Astrocyte (in vitro differentiated cells and primary cell): Measurements from ENCODE around the gene CNKSR3. TPM values are rescaled to one million over a fixed set of nuclear protein-coding genes. Genes with fewer than 3 reads are reported as not detected.

Experiments
- DNase-seq: peaks from one replicate; pipeline ENCODE4 v3.0.0-alpha.2; 2010; ENCODE audit warnings: low read depth
- FAIRE-seq: peaks from 2 replicates; lab custom pipeline; 2011; peaks lifted over from hg19 to GRCh38; lab: Jason Lieb, UNC
- H2AFZ ChIP-seq: 2 replicates; pipeline ENCODE4 v1.6.0; 2012; ENCODE audit warnings: low read depth, low read length, inconsistent platforms
- H3K27ac ChIP-seq: 2 replicates; pipeline ENCODE4 v1.5.1; 2011; ENCODE audit warnings: low read depth, low read length, inconsistent platforms
- H3K27me3 ChIP-seq: 2 replicates; pipeline ENCODE4 v1.6.0; 2011; ENCODE audit warnings: low read length, inconsistent platforms; ENCODE audit not compliant: insufficient read depth
- H3K36me3 ChIP-seq: 2 replicates; pipeline ENCODE4 v1.5.1; 2011; ENCODE audit warnings: low read length, inconsistent platforms; ENCODE audit not compliant: insufficient read depth
- H3K4me1 ChIP-seq: 2 replicates; pipeline ENCODE4 v1.5.1; 2011; ENCODE audit warnings: low read length, inconsistent platforms; ENCODE audit not compliant: insufficient read depth
- H3K4me2 ChIP-seq: 2 replicates; pipeline ENCODE4 v1.6.0; 2012; ENCODE audit warnings: low read length, inconsistent platforms
- H3K4me3 ChIP-seq: 2 replicates; pipeline ENCODE4 v1.5.1; 2011; ENCODE audit warnings: low read depth, mild to moderate bottlenecking, low read length, inconsistent platforms; ENCODE audit not compliant: insufficient read depth
- H3K79me2 ChIP-seq: 2 replicates; pipeline ENCODE4 v1.6.0; 2012; ENCODE audit warnings: mild to moderate bottlenecking, low read length, inconsistent platforms; ENCODE audit not compliant: insufficient read depth
- H3K9ac ChIP-seq: 2 replicates; pipeline ENCODE4 v1.6.0; 2012; ENCODE audit warnings: mild to moderate bottlenecking, low read length, inconsistent platforms
- H3K9me3 ChIP-seq: 2 replicates; pipeline ENCODE4 v1.5.1; 2012; ENCODE audit warnings: low read depth, mild to moderate bottlenecking, low read length, inconsistent platforms; ENCODE audit not compliant: insufficient read depth
- H4K20me1 ChIP-seq: 2 replicates; pipeline ENCODE4 v1.6.0; 2012; ENCODE audit warnings: low read length, inconsistent platforms; ENCODE audit not compliant: insufficient read depth
- H3K27ac Mint-ChIP-seq: one replicate; pipeline ENCODE4 v1.8.0; 2021; ENCODE audit warnings: mild to moderate bottlenecking, mixed read lengths; ENCODE audit not compliant: unreplicated experiment
- H3K27me3 Mint-ChIP-seq: one replicate; pipeline ENCODE4 v1.8.0; 2021; ENCODE audit warnings: low read depth, mixed read lengths; ENCODE audit not compliant: unreplicated experiment
- H3K36me3 Mint-ChIP-seq: one replicate; pipeline ENCODE4 v1.8.0; 2021; ENCODE audit warnings: low read depth, mixed read lengths; ENCODE audit not compliant: unreplicated experiment
- H3K4me1 Mint-ChIP-seq: one replicate; pipeline ENCODE4 v1.8.0; 2021; ENCODE audit warnings: low read depth, mixed read lengths; ENCODE audit not compliant: unreplicated experiment
- H3K4me3 Mint-ChIP-seq: one replicate; pipeline ENCODE4 v1.8.0; 2021; ENCODE audit warnings: mild to moderate bottlenecking, moderate library complexity, mixed read lengths; ENCODE audit not compliant: unreplicated experiment
- H3K9me3 Mint-ChIP-seq: one replicate; pipeline ENCODE4 v1.8.0; 2021; ENCODE audit warnings: mild to moderate bottlenecking, mixed read lengths; ENCODE audit not compliant: unreplicated experiment
- EZH2 ChIP-seq: IDR thresholded peaks from 2 replicates; pipeline ENCODE4 v1.6.1; 2012; ENCODE audit warnings: mild to moderate bottlenecking, low read length, inconsistent platforms; ENCODE audit not compliant: insufficient read depth
- total RNA-seq: library from RNA; stranded (reverse); gene quantifications from 2 replicates; pipeline ENCODE4 v1.2.1, GENCODE V29; 2021
- TF ChIP-seq, protein P1 (sequence below): IDR thresholded peaks from 2 replicates; pipeline ENCODE4 v1.5.1; 2011; ENCODE audit warnings: low read depth, mild to moderate bottlenecking, inconsistent platforms, low read length, moderate library complexity; ENCODE audit not compliant: insufficient read depth

CNKSR3 gene
- total RNA-seq, 1 donor from 2014 or later, result 11.1 TPM

DNA sequence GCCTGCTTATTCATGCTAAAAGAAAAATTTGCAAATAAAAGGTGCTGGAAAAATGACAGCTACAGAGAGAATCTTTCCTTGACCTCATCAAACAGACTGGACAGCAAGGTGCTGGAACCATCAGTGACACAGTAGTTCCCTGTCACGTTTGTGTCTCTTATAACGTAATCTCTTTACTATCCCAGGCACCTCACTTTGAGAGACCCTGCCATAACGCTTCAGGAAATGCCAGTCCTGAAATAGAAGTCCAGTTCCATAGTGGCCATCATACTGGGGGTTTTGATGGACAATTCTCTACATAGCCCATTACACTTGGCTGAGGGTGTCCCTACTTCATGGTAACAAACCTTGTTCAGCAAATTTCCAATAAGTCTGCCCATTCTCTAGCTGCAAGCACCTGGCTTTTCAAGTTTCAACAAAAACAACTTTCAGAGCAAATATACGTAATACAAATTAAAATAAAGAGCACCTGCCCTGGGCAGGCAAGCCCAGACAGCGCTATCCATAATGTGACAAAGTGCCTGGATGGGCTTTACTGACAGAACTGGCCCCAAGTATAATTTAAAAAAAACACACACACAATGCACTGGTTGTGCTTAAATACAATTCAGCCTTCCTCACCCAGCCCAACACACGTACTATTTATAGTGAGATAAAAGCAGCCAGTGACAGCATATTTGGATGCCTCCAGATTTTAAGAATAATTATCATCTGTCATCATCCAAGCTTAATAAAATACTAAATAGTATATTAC is 38.7 kb downstream of the CNKSR3 start:
- H3K27me3 ChIP-seq, result no peaks in the 10 kb centered on the region
- DNase-seq (no peak), FAIRE-seq (no peak)
- no peak overlapping the region for H2AFZ ChIP-seq
- H3K4me3 Mint-ChIP-seq, result no peak overlapping the region
- H3K27ac Mint-ChIP-seq, result no peak overlapping the region
- H3K4me2 ChIP-seq, result no peak overlapping the region
- H3K36me3 ChIP-seq, result no peaks in the 10 kb centered on the region
- H3K4me1 Mint-ChIP-seq, result peaks cover 10% of the 10 kb centered on the region
- H3K9me3 Mint-ChIP-seq, result no peaks in the 10 kb centered on the region
- no peaks in the 10 kb centered on the region for H3K27me3 Mint-ChIP-seq
- no peak overlapping the region for H3K4me3 ChIP-seq
- H3K36me3 Mint-ChIP-seq, result peaks cover 4% of the 10 kb centered on the region
- no peak overlapping the region for H3K9ac ChIP-seq
- H3K27ac ChIP-seq, result no peak overlapping the region
- TF ChIP-seq EZH2, result no peak
- TF ChIP-seq, protein P1, sequence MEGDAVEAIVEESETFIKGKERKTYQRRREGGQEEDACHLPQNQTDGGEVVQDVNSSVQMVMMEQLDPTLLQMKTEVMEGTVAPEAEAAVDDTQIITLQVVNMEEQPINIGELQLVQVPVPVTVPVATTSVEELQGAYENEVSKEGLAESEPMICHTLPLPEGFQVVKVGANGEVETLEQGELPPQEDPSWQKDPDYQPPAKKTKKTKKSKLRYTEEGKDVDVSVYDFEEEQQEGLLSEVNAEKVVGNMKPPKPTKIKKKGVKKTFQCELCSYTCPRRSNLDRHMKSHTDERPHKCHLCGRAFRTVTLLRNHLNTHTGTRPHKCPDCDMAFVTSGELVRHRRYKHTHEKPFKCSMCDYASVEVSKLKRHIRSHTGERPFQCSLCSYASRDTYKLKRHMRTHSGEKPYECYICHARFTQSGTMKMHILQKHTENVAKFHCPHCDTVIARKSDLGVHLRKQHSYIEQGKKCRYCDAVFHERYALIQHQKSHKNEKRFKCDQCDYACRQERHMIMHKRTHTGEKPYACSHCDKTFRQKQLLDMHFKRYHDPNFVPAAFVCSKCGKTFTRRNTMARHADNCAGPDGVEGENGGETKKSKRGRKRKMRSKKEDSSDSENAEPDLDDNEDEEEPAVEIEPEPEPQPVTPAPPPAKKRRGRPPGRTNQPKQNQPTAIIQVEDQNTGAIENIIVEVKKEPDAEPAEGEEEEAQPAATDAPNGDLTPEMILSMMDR, result no peak
- peaks cover 15% of the 10 kb centered on the region for H3K79me2 ChIP-seq
- no peaks in the 10 kb centered on the region for H4K20me1 ChIP-seq
- no peaks in the 10 kb centered on the region for H3K4me1 ChIP-seq
- H3K9me3 ChIP-seq, result no peaks in the 10 kb centered on the region

DNA sequence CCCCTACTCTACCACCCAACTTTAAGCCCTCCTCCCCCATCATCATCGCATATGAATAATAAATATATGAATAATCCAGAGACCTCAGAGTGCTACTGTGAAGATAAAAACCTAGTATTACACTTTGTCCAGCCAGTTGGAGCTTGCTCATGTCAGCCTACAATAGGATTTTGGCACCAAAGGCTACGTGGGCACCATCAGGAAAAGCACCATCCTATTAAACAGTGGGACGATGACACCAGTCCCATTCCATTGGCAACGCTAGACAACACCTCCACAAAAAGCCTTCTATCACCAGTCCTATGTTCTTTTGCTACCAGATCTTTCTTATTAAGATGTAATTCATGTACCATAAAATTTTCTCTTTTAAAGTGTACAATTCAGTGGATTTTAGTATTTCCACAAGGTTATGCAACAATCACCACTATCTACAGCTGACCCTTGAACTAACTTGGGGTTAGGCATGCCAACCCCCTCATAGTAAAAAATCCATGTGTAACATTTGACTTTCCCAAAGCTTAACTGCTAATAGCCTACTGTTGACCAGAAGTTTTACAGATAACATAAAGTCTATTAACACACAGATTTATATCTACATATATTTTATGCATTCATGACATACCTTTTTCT is 41.1 kb downstream of the CNKSR3 start:
- H3K36me3 Mint-ChIP-seq, result peaks cover 1% of the 10 kb centered on the region
- no peaks in the 10 kb centered on the region for H3K27me3 Mint-ChIP-seq
- DNase-seq, result no peak
- H3K27ac Mint-ChIP-seq, result no peak overlapping the region
- H3K27me3 ChIP-seq, result no peaks in the 10 kb centered on the region
- no peak overlapping the region for H3K4me3 ChIP-seq
- H3K9me3 ChIP-seq, result no peaks in the 10 kb centered on the region
- no peak overlapping the region for H2AFZ ChIP-seq
- H3K4me1 ChIP-seq, result no peaks in the 10 kb centered on the region
- no peaks in the 10 kb centered on the region for H3K9me3 Mint-ChIP-seq
- peaks cover 9% of the 10 kb centered on the region for H3K79me2 ChIP-seq
- H3K9ac ChIP-seq, result no peak overlapping the region
- H3K4me2 ChIP-seq, result no peak overlapping the region
- no peak for FAIRE-seq
- H3K4me3 Mint-ChIP-seq, result no peak overlapping the region
- no peaks in the 10 kb centered on the region for H3K36me3 ChIP-seq
- H3K27ac ChIP-seq, result no peak overlapping the region
- peaks cover 2% of the 10 kb centered on the region for H3K4me1 Mint-ChIP-seq
- peaks cover 3% of the 10 kb centered on the region for H4K20me1 ChIP-seq
- TF ChIP-seq, protein P1, result no peak
- no peak for TF ChIP-seq EZH2

DNA sequence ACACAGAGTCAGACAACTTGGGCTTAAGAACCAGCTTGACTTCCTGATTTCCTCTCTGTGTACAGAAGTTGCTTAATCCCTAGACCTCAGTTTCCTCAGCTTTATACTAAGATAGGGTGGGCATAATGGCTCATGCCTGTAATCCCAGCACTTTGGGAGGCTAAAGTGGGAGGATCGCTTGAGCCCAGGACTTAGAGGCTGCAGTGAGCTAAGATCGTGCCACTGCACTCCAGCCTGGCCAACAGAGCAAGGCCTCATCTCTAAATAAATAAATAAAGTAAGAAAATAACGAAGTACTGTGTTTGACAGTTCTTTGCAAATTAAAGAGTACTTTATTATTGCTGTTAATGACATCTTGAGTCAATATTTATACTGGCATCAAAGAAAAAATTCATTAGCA is 41.7 kb downstream of the CNKSR3 start:
- DNase-seq (no peak), FAIRE-seq (no peak)
- peaks cover 9% of the 10 kb centered on the region for H3K79me2 ChIP-seq
- H3K36me3 ChIP-seq, result no peaks in the 10 kb centered on the region
- TF ChIP-seq, protein P1, result no peak
- no peak for TF ChIP-seq EZH2
- no peak overlapping the region for H3K9ac ChIP-seq
- no peaks in the 10 kb centered on the region for H3K9me3 ChIP-seq
- H4K20me1 ChIP-seq, result peaks cover 3% of the 10 kb centered on the region
- peaks cover 1% of the 10 kb centered on the region for H3K36me3 Mint-ChIP-seq
- H2AFZ ChIP-seq, result no peak overlapping the region
- no peaks in the 10 kb centered on the region for H3K27me3 Mint-ChIP-seq
- no peak overlapping the region for H3K27ac ChIP-seq
- no peak overlapping the region for H3K4me2 ChIP-seq
- H3K27me3 ChIP-seq, result no peaks in the 10 kb centered on the region
- H3K27ac Mint-ChIP-seq, result no peak overlapping the region
- no peaks in the 10 kb centered on the region for H3K9me3 Mint-ChIP-seq
- no peak overlapping the region for H3K4me3 ChIP-seq
- H3K4me1 ChIP-seq, result no peaks in the 10 kb centered on the region
- H3K4me3 Mint-ChIP-seq, result no peak overlapping the region
- no peaks in the 10 kb centered on the region for H3K4me1 Mint-ChIP-seq
